GM21528 (cell line): Measurements from ENCODE around the gene MLANA.
A peak's percentile ranks its signal among the peaks of the same experiment; 100 is the strongest.

Source experiments
- ATAC-seq: cut with Tn5 transposase; IDR thresholded peaks from one replicate; pipeline ENCODE4 v1.9.1; 2021; ENCODE audit warnings: mild to moderate bottlenecking, moderate library complexity; ENCODE audit not compliant: unreplicated experiment, low FRiP score

The MLANA gene, protein sequence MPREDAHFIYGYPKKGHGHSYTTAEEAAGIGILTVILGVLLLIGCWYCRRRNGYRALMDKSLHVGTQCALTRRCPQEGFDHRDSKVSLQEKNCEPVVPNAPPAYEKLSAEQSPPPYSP

GRCh38 chr9:5890641-5891040 is at the start of gene MLANA:
MLANA (plus strand) TSS chr9:5890889; CDS start chr9:5892475, 1,586 bp downstream.
- no peak for ATAC-seq

DNA sequence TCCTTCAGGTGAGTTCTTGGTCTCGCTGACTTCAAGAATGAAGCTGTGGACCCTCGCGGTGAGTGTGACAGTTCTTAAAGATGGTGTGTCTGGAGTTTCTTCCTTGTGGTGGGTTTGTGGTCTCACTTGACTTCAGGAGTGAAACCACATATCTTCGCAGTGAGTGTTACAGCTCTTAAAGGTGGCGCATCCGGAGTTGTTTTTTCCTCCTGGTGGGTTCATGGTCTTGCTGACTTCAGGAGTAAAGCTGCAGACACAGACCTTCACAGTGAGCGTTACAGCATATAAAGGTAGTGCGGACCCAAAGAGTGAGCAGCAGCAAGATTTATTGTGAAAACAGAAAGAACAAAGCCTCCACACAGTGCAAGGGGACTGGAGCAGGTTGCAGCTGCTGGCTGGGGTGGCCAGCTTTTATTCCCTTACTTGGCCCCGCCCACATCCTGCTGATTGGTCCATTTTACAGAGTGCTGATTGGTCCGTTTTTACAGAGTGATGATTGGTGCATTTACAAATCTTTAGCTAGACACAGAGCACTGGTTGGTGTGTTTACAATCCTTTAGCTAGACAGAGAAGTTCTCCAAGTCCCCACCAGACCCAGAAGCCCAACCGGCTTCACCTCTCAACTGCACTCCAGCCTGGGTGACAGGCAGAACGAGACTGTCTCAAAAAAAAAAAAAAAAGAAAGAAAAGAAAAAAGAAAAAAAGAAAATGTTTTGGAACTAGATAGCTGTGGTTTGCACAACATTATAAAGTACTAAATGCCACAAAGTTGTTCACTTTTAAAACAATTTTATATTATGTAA is 48.7 kb upstream of the MLANA start:
- no peak for ATAC-seq

- no peak for ATAC-seq
Observed at GRCh38 chr9:5842929-5843793, 47.5 kb upstream of the MLANA start.

- ATAC-seq = no peak
Observed at GRCh38 chr9:5843794-5844471, 46.8 kb upstream of the MLANA start.

DNA sequence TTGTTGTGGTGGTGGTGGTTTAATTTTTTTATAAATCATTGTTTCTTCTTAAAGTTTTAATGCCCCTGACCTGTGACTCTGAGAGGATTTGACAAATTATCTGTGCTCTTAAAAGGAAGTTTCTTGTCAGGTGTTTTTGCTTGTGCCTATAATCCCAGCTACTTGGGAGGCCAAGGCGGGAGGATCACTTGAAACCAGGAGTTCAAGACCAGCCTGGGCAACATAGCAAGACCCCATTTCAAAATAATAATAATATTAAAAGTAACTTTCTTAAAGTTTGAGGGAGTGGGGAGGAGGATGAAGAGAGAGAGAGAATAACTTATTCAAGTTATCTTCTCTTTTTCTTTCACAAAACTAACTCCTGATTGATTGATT is 45.5 kb upstream of the MLANA start:
- no peak for ATAC-seq

DNA sequence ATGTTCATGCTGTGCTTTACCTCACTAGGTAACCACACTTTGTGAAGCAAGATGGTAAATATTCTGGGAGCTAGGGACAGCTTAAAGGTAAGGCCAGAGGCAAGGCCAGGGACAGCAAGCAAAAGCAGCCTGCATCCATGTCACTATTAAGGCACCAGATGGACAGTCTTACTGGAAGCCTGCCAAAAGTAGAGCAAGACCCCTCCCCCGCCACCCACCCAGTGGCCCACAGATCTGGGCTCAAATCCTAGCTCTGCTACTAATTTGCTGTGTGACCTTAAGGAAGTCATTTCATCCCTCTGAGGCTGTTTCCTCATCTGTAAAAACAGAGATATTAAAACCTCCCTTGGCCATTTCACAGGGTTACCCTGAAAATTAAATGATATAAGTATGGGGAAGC is 44.6 kb upstream of the MLANA start:
- ATAC-seq = no peak

DNA sequence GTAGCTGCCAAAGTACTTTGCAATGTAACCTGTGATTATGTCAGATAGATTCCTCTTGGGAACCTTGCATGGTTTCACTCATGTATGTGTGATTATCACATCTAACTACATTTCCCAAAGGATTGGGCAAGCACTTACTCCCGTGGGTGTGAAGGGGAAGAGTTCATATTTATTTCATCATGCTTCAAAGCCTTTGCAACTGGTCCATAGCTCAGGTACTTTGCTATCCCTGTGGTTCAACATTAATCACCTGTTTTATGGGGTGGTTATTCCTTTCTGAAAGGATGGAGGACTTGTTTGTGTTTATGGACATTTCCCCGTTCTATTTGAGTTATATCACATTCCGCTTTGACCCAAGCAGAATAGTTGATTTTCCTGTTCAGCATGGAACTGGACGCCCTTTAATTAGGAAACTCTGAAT is 44.2 kb upstream of the MLANA start:
- no peak for ATAC-seq

- no peak for ATAC-seq
Observed at GRCh38 chr9:5848372-5848882, 42.3 kb upstream of the MLANA start.

GRCh38 chr9:5850724-5851122 is 40.0 kb upstream of the MLANA start:
- ATAC-seq = no peak

DNA sequence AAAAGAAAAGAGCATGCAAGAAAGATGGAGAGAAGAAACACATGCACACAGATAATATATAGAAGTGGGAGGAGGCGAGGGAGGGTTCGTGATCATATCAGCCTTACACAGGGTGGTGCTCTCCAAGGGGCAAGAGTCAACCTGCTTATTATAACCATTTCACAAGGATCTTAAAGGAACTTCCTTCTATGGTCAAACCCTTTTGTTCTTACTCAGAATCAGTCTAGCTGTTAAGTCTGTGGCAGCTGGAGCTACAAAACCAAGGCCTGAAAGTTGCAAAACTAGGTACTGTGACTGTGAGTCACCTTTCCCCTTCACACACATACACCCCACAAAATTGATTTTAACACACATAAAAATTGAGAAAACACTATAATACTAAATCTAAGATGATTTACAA is 39.2 kb upstream of the MLANA start:
- ATAC-seq = peak; percentile 82

GRCh38 chr9:5852987-5853386 is 37.7 kb upstream of the MLANA start:
- ATAC-seq = no peak

GRCh38 chr9:5853617-5854016 is 37.1 kb upstream of the MLANA start:
- no peak for ATAC-seq

DNA sequence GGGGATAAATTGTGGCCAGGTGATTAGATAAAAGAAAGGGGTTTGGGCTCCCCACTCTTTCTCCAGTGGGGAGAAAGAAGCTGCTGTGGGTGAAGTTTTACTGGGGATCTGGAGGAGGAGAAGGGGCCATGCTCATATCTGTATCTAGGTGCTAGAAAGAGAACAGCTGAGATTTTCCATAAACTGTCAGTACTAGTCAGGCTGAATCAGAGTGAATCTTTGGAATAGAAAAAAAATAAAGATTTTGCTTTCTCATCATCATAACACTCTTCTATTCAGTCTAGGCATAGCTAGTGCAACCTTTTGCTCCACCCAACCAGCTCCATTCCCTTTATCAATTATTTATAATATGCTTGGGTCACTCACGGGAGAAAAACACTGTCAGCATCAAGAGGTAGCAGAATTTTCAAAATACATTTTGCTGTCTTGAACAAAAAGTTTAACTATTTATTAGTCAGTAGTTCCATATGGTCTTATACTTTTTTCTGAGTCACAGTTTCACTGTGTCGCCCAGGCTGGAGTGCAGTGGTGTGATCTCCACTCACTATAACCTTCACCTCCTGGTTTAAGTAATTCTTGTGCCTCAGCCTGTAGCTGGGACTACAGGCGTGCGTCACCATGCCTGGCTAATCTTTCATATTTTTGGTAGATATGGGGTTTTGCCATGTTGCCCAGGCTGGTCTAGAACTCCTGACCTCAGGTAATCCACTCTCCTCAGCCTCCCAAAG is 36.5 kb upstream of the MLANA start:
- ATAC-seq = no peak

DNA sequence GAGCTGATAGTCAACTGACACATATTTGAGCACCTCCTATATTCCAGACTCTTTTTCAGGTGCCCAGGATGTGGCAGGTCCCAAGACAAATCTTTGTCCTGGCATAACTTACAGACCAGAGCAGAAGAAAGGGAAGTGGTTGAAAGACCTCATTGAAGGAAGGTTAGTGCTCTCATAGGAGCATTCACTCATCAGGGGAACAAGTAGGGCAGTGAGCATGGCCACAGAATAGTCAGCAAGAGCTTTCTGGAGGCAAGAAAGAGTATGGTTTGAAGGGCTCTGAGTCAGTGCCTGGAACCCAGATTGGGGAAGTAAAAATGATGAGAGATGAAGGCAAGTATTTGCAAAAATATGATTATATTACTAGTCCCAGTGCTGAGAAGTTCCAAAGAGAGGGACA is 32.8 kb upstream of the MLANA start:
- no peak for ATAC-seq

DNA sequence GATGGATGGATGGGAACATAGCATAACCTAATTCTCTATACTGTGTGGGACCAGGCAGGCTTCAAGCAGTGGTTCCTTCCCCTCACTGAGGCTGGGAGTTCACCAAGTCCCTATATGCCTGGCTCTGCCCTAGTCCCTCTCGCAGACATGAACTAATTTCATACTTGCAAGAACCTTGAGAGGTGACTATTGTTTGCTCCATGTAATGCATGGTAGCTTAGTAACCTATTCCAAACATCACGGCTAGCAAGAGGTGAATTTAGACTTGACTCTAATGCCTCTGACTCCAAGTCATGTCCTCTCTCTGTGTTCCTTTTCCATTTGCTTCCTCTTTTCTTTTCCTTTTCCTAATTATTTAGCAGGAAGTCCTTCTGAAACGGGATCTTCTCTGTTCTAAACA is 31.9 kb upstream of the MLANA start:
- ATAC-seq = no peak

GRCh38 chr9:5863092-5863746 is 27.5 kb upstream of the MLANA start:
- no peak for ATAC-seq

GRCh38 chr9:5864446-5864845 is 26.2 kb upstream of the MLANA start:
- ATAC-seq = no peak

DNA sequence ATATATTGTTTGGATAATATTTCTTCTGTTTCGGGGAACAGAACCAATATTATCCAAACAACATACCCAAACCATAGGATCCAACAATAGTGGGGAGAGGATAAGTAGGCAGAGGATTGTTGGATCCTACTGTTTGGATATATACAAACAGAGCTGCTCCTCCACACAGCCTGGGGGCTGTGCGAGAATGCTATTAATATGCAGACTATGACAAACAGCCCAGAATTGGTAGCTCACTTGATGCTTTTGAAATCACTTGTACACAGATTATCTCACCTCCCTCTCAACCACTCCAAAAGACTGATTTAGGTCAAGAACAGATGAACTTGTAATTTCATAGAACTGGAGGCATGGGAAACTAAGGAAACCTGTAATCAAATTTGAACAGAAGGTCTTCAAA is 24.4 kb upstream of the MLANA start:
- no peak for ATAC-seq

DNA sequence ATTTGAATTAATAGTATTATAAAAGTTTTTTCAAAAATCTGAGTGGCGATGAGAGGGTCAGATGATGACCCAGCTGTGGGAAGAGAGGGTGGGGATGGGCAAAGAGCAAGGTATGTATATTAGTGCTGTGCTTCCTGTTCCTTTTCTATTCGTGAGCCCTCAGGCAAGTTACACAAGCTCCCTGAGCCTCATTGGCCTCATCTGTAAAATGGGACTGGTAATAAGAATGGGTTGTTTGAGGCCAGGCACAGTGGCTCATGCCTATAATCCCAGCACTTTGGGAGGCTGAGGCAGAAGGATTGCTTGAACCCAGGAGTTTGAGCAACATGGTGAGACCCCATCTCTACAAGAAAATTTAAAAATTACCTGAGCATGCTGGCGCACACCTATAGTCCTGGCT is 24.0 kb upstream of the MLANA start:
- no peak for ATAC-seq

DNA sequence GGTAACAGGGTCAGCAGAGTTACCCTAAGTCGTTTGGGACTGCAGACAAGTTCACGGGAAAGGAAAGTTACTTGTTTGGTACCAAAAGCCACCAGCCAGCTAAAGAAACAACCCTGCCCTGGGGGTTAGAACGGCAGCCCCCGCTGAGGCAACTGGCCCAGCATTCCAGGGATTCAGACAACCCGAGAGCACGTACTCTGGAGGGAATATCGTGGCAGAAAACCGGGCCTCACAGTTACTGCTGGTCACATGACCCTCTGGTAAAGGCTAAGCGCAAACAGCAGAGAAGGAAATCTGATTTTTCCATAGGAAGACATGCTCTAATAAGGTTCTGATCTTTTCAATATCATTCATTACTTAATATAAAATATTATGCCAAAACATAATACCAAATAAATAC is 22.5 kb upstream of the MLANA start:
- ATAC-seq = no peak
